OCI-LY7 (cell line): ENCODE measurements around the gene RRP12. TPM values are rescaled to one million over a fixed set of nuclear protein-coding genes. Genes with fewer than 3 reads are reported as not detected.

Experiments
- BruUV-seq: library from RNA; stranded (reverse); fragments of 400-500 nt; replicated peaks from 2 replicates; lab custom pipeline; 2021; lab: Mats Ljungman, UMichigan
- CTCF ChIA-PET: fragments of 300-600 bp; sonication (Branson Sonifier 250); formaldehyde crosslinking; loops from one replicate; lab custom pipeline; 2022; ENCODE audit warnings: antibody characterized with exemption; ENCODE audit not compliant: unreplicated experiment; lab: Charles Lee
- POLR2A ChIA-PET: fragments of 300-600 bp; sonication (Branson Sonifier 250); formaldehyde crosslinking; loops from one replicate; lab custom pipeline; 2022; ENCODE audit warnings: antibody characterized with exemption; lab: Charles Lee
- DNase-seq: peaks from one replicate; pipeline ENCODE4 v3.0.0-alpha.2; 2015; ENCODE audit warnings: low spot score
- H2AFZ ChIP-seq: fragments of 200-600 bp; sonication (generic), shearing (Covaris generic); 2 replicates; pipeline ENCODE4 v1.6.1; 2014; ENCODE audit warnings: mild to moderate bottlenecking, antibody characterized with exemption, low read length, moderate library complexity
- H3K27ac ChIP-seq: fragments of 200-600 bp; sonication (generic); 2 replicates; pipeline ENCODE4 v1.5.1; 2014; ENCODE audit warnings: mixed run types, low read depth, mild to moderate bottlenecking, moderate library complexity, low read length, inconsistent platforms; ENCODE audit not compliant: poor library complexity, severe bottlenecking
- H3K36me3 ChIP-seq: fragments of 200-600 bp; sonication (generic); 2 replicates; pipeline ENCODE4 v1.6.1; 2014; ENCODE audit warnings: mild to moderate bottlenecking, antibody characterized with exemption, low read length, moderate library complexity, mixed read lengths; ENCODE audit not compliant: insufficient read depth
- H3K4me1 ChIP-seq: fragments of 200-600 bp; sonication (generic); 2 replicates; pipeline ENCODE4 v1.5.1; 2014; ENCODE audit warnings: mild to moderate bottlenecking, low read length; ENCODE audit not compliant: insufficient read depth, poor library complexity, severe bottlenecking
- H3K4me2 ChIP-seq: fragments of 200-600 bp; sonication (generic); 2 replicates; pipeline ENCODE4 v1.6.1; 2014; ENCODE audit warnings: mild to moderate bottlenecking, low read length
- H3K4me3 ChIP-seq: fragments of 200-600 bp; sonication (generic); 2 replicates; pipeline ENCODE4 v1.5.1; 2014; ENCODE audit warnings: mild to moderate bottlenecking, low read depth, low read length; ENCODE audit not compliant: poor library complexity, severe bottlenecking
- H3K79me2 ChIP-seq: fragments of 200-600 bp; sonication (generic); 2 replicates; pipeline ENCODE4 v1.6.1; 2016; ENCODE audit warnings: low read depth, mild to moderate bottlenecking, low read length, moderate library complexity, mixed read lengths; ENCODE audit not compliant: insufficient read depth
- H3K9me2 ChIP-seq: fragments of 200-600 bp; sonication (generic); 2 replicates; pipeline ENCODE4 v1.6.1; 2016; ENCODE audit warnings: mild to moderate bottlenecking, low read length, mixed read lengths; ENCODE audit not compliant: insufficient read depth
- H3K9me3 ChIP-seq: fragments of 200-600 bp; sonication (generic); 2 replicates; pipeline ENCODE4 v1.6.1; 2014; ENCODE audit warnings: mild to moderate bottlenecking, mixed run types, low read length, mixed read lengths
- H4K20me1 ChIP-seq: fragments of 200-600 bp; sonication (generic); 2 replicates; pipeline ENCODE4 v1.6.1; 2014; ENCODE audit warnings: mild to moderate bottlenecking, antibody characterized with exemption, low read length, moderate library complexity, mixed read lengths; ENCODE audit not compliant: insufficient read depth
- EZH2phosphoT487 ChIP-seq: fragments of 200-600 bp; sonication (generic); IDR thresholded peaks from 2 replicates; pipeline ENCODE4 v1.6.1; 2018; ENCODE audit warnings: low read depth, borderline replicate concordance, mild to moderate bottlenecking, mixed run types, antibody characterized with exemption, low read length, moderate library complexity, mixed read lengths
- intact Hi-C: fragments of 100-400 bp; cut with micrococcal nuclease; formaldehyde crosslinking; loops from one replicate; pipeline ENCODE4 v1.10.0; 2022; ENCODE audit not compliant: unreplicated experiment
- total RNA-seq, 2 experiments: library from RNA; depleted of rRNA in 1 of 2; stranded (reverse); fragments of >200 nt in 1 of 2; shearing (Covaris generic) in 1 of 2; gene quantifications; 2 replicates each; pipeline ENCODE4 v1.2.3, GENCODE V29; 2014 to 2022
- TF ChIP-seq, protein P1 (sequence below): fragments of 200-600 bp; sonication (generic); conservative IDR thresholded peaks from 2 replicates; pipeline ENCODE4 v1.5.1; 2014; ENCODE audit warnings: mild to moderate bottlenecking, antibody characterized with exemption, low read length, moderate library complexity, mixed read lengths

Gene RRP12
- total RNA-seq, 2 experiments from 2014 or later: 32.1 to 39.3 TPM

DNA sequence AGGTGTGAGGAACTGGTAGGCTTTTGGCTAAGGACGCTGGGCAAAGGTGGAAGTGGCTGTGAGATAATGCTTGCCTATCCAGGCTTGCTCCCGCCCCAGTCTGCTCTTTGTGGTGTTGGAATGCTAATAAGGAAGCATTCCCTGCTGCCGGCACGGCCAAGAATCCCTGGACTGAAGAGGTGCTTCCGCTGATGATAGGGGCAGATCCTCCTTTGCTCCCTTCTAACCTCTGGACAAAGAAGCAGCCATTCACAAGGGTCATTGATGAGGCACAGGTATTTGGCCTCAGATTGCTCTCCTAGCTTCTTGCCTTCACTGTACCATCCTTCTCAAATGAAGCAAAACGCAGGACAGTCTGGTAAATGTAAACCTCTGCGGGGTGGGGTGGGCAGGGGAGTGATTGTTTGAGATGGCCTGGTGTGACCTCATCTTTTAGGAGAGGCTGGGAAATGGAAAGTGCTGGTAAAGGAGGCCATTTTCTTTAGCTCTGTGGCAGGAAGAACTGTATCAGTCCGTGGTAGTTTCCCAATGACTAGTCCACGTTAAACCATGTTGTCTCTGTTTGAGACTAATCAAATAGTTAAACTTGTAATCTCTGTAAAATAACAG, 26.5 kb upstream of the RRP12 start:
- POLR2A ChIA-PET: interaction anchor here (0.6 to 2.3 kb wide), 6 partner anchors 9 to 235 kb away, joined by 3 to 8 read pairs (median 4); partner anchors contain the start of gene RRP12
- H3K4me3 ChIP-seq: peak overlapping the region; percentile 87
- no peak for TF ChIP-seq EZH2phosphoT487
- TF ChIP-seq, protein P1, sequence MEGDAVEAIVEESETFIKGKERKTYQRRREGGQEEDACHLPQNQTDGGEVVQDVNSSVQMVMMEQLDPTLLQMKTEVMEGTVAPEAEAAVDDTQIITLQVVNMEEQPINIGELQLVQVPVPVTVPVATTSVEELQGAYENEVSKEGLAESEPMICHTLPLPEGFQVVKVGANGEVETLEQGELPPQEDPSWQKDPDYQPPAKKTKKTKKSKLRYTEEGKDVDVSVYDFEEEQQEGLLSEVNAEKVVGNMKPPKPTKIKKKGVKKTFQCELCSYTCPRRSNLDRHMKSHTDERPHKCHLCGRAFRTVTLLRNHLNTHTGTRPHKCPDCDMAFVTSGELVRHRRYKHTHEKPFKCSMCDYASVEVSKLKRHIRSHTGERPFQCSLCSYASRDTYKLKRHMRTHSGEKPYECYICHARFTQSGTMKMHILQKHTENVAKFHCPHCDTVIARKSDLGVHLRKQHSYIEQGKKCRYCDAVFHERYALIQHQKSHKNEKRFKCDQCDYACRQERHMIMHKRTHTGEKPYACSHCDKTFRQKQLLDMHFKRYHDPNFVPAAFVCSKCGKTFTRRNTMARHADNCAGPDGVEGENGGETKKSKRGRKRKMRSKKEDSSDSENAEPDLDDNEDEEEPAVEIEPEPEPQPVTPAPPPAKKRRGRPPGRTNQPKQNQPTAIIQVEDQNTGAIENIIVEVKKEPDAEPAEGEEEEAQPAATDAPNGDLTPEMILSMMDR: no peak

DNA sequence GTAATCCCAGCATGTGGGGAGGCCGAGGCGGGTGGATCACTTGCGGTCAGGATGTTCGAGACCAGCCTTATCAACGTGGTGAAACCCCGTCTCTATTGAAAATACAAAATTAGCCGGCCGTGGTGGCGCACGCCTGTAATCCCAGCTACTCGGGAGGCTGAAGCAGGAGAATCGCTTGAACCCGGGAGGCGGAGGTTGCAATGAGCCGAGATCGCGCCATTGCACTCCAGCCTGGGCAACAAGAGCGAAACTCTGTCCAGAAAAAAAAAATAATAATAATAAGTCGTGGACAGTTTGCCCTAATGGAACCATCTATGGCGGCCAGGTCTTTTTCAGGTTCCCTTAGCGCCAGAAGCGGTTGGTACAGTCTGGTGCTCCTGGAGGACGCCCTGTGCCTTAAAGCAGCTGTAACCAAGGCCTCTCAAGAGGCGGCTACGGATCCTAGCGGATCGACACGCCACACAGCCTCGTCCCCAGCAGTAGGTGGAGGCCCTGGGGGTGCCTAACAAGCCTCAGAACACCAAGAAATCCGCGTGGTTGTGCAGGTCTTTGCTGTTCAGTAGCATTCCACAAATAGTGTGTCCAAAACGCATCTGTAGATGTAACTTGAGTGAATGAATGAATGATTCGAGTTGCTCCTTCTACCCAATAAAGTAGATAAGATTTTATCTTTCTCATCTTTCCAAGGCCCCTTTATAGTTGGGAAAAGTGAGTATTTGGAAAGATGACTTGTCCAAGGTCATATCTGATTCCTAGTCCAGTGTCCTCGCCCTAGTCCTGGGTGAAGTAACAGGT, 25.8 kb upstream of the RRP12 start:
- peak; percentile 51 for DNase-seq
- CTCF ChIA-PET: no interaction called here
- peaks cover 56% of the 10 kb centered on the region for H3K79me2 ChIP-seq

More for the DNA sequence above, 26.5 kb upstream of the RRP12 start:
- Histone ChIP-seq H3K9me3 (no peaks in the 10 kb centered on the region), H3K9me2 (no peaks in the 10 kb centered on the region), H3K4me2 (peak overlapping the region; percentile 92), H4K20me1 (peaks cover 17% of the 10 kb centered on the region; the same call in 1 of the 2 replicates), H3K4me1 (peaks cover 17% of the 10 kb centered on the region), H3K27ac (peak overlapping the region; percentile 70), H2AFZ (no peak overlapping the region), H3K36me3 (peaks cover 55% of the 10 kb centered on the region), H3K79me2 (peaks cover 56% of the 10 kb centered on the region)
- intact Hi-C loops: loop anchor here (1.0 to 2.0 kb wide), 2 partner anchors 17 to 20 kb away; no protein-coding TSS in a partner anchor
- DNase-seq: no peak
- TSS peak; percentile 56 for BruUV-seq
- CTCF ChIA-PET: no interaction called here

More for the DNA sequence above, 25.8 kb upstream of the RRP12 start:
- TF ChIP-seq, protein P1: no peak
- TF ChIP-seq EZH2phosphoT487: no peak
- peak overlapping the region; percentile 92 for H3K4me2 ChIP-seq
- POLR2A ChIA-PET: interaction anchor here (0.7 to 2.3 kb wide), 4 partner anchors 9 to 234 kb away, joined by 3 to 8 read pairs (median 4); partner anchors contain the start of gene RRP12
- H2AFZ ChIP-seq: no peak overlapping the region
- peaks cover 51% of the 10 kb centered on the region for H3K36me3 ChIP-seq
- H3K9me2 ChIP-seq: no peaks in the 10 kb centered on the region
- peak overlapping the region; percentile 87 for H3K4me3 ChIP-seq
- BruUV-seq: no TSS peak
- peaks cover 17% of the 10 kb centered on the region; the same call in 1 of the 2 replicates for H4K20me1 ChIP-seq
- peaks cover 17% of the 10 kb centered on the region for H3K4me1 ChIP-seq
- no peaks in the 10 kb centered on the region for H3K9me3 ChIP-seq
- intact Hi-C loops: loop anchor here (1.0 kb wide), 1 partner anchor 20 kb away; no protein-coding TSS in a partner anchor
- peak overlapping the region; percentile 70 for H3K27ac ChIP-seq
